Erythroblast (primary cell): ENCODE measurements around the gene XPNPEP3.

ENCODE experiments used
- GATA1 ChIP-seq: IDR thresholded peaks from 2 replicates; pipeline ENCODE4 v1.6.1; 2011; ENCODE audit warnings: low read depth, mild to moderate bottlenecking, control low read depth, low read length, moderate library complexity
- POLR2A ChIP-seq: IDR thresholded peaks from 2 replicates; pipeline ENCODE4 v1.6.1; 2011; ENCODE audit warnings: mild to moderate bottlenecking, low read length

DNA sequence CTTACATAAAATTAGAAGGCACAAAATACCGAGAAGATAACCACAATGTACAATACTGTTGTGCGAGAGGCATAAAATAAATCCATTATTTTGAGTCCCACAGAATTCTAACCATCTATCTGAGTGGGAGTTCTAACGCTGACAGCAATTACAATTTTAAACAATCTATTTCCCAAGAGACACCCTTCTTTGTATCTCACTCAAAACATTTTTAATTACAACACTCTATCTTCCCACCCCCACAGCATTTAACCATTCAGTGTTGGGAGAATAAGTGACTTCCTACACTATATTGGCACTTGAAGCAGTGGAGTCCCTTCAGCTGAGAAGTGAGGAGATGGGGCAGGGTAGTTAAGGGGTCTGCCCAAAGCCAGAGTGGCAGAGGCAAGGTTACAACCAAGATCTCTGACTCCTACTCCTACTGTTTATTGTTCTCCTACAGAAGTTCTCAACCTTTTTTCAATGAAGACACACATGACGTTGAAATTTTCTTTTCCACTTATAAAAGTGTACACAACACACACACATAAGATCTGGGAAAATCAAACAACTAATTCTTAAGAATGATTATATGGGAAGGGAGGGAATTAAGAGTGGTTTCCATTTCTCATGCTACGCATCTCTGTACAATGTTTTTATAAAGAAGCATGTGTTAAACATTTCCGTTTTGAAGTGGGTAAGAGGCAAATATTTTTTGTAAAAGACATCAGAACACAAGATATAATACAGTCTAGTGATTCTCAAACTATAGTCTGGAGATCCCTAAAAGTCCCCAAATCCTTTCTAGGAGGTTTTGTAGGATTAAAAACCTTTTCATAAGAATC lies 48.7 kb upstream of the XPNPEP3 start:
- TF ChIP-seq POLR2A (no peak), GATA1 (no peak)
